CD4-positive, alpha-beta T cell treated with Interleukin-17A for 4 hours (primary cell): ENCODE measurements around the gene GPT2.
A peak's percentile ranks its signal among the peaks of the same experiment; 100 is the strongest.
"Not testable (repeated sequence)": the region's sequence is repeated elsewhere in the genome, so short reads cannot be mapped to it uniquely, and the experiment has no call there.

Source experiments
- DNase-seq: peaks from one replicate; pipeline ENCODE4 v3.0.0-alpha.2; 2020; ENCODE audit warnings: mixed read lengths

GPT2 gene

GRCh38 chr16:46862555-46863447 is 21.4 kb upstream of the GPT2 start:
- no peak for DNase-seq

- DNase-seq = no peak
Observed at GRCh38 chr16:46866286-46866685, 17.9 kb upstream of the GPT2 start.

GRCh38 chr16:46867486-46867885 is 16.7 kb upstream of the GPT2 start:
- not testable (repeated sequence) for DNase-seq

- DNase-seq = not testable (repeated sequence)
Observed at GRCh38 chr16:46868891-46869290, 15.3 kb upstream of the GPT2 start.

GRCh38 chr16:46871597-46871996 is 12.6 kb upstream of the GPT2 start:
- no peak for DNase-seq

- DNase-seq = no peak
Observed at GRCh38 chr16:46873201-46873600, 11.0 kb upstream of the GPT2 start.

- DNase-seq = no peak
Observed at GRCh38 chr16:46875243-46875642, 8.9 kb upstream of the GPT2 start.

GRCh38 chr16:46882304-46882939 is 1.7 kb upstream of the GPT2 start:
- DNase-seq = no peak

- DNase-seq = no peak
Observed at GRCh38 chr16:46882940-46883307, 1.2 kb upstream of the GPT2 start.

GRCh38 chr16:46883353-46883689 is 841 bp upstream of the GPT2 start:
- no peak for DNase-seq

DNA sequence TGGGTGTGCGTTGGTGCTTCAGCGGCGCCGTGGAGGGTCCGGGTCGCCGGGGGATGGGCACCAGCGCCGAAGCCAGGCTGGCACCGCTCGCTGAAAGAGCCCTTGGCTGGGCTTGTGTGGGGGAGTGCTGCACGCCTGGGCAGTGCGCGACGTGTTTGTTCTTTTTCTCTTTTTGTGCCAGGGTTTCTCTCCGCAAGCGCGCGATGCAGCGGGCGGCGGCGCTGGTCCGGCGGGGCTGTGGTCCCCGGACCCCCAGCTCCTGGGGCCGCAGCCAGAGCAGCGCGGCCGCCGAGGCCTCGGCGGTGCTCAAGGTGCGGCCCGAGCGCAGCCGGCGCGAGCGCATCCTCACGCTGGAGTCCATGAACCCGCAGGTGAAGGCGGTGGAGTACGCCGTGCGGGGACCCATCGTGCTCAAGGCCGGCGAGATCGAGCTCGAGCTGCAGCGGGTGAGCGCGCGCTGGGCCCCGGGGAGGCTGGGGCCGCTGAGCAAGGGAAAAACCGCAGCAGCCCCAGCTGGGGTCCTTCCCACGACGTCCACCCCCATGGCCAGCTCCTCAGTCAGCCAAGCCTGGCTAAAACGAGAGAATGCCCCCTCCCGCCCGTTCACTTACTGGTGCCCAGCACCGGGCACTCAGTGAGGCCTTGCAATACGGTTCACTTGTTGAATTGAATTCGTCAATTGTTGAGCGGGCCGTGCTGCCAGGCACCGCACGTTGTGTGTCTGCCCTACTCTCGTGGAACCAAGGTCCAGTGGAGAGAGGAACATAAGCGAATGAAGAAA is 541 bp downstream of the GPT2 start:
- DNase-seq = peak; percentile 32

DNA sequence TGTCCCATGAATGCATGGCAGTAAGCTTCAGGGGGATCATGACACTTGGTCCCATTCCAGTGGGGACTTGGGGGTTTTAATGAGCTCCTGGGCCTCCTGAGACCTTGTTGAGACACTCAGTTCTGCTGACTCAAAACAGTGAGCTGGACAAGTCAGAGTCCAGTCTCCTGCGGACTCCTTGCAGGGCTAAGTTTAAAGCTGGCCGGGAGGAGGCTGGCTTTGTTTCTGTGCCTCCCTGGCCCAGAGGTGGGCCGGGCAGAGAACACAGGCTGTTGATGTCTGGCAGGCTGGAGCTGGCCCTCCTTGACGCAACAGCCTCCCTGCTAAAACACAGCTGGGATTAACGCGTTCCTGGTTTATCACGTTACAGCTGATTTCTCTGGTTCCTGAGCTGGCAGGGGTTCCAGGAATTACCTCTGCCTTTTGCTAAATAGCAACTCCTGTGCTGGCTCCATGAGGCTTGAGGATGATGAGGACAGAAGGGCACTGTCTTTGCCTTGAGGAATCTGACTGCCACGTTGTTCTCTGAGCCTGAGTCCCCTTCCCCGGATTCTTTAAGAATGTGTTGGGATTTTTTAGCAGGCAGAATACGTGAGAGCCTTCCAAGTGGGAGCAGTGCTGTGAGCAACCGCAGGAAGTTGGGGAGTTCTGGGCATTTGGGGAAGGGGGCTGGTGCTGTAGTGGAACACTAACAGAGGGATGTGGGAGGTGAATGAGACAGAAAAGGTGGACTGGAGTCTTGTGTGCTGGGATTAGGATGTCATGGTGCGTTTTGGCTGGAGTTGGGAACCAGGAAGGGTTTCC is 2.0 kb downstream of the GPT2 start:
- no peak for DNase-seq

DNA sequence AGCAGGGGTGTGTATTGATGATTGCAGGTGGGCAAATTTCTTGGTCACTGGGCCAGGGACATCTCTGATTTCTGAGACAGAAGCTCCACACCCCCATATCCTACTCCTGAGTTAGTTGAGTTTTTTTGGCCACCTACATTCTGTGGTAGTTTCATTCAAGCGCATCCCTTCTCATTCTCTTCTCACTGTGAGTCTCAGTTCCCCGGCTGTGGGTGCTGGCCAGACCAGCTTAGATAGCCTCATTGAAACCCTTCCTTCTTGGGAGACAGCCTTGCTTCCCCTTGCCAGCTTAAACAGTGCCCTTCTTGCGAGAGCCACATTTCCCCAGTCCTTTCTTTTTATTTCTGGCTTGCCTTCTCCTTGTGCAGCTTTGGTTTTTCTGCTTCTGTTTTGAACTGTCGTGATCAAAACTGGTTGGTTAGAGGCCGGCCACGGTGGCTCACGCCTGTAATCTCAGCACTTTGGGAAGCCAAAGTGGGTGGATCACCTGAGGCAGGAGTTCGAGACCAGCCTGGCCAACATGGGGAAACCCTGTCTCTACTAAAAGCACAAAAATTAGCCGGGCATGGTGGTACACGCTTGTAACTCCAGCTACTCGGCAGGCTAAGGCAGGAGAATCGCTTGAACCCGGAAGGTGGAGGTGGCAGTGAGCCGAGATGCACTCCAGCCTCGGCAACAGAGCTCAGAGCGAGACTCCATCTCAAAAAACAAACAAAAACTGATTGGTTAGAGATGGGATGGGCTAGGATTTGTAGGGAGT is 2.8 kb downstream of the GPT2 start:
- DNase-seq = no peak

GRCh38 chr16:46887524-46887854 is 3.3 kb downstream of the GPT2 start:
- no peak for DNase-seq

DNA sequence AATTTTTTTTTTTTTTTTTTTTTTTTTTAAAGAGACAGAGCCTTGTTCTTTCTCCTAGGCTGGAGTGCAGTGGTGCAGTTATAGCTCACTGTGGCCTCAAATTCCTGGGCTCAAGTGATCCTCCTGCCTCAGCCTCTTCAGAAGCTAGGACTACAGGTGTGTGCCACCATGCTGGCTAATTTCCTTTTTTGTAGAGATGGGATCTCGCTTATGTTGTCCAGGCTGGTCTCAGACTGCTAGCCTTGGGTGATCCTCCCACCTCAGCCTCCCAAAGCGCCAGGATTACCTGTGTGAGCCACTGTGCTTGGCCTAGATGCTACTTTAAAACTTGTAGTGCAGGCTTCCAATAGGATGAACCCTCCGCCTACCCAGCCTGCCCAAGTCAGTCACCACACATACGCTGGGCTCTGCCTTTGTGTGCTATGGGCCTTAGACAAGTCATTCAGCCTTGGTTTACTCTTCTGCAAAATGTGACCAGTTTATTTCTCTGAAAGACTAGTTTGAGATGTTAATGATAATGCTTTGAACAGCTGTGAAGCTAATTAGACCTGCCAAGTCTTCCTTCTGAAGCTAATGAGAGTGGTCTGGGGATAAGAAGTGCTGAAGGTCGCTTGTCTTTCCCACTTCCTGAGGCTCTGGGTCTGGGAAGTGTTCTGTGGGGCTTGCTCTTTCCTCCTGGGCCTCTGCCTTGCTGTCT is 5.2 kb downstream of the GPT2 start:
- DNase-seq = no peak

DNA sequence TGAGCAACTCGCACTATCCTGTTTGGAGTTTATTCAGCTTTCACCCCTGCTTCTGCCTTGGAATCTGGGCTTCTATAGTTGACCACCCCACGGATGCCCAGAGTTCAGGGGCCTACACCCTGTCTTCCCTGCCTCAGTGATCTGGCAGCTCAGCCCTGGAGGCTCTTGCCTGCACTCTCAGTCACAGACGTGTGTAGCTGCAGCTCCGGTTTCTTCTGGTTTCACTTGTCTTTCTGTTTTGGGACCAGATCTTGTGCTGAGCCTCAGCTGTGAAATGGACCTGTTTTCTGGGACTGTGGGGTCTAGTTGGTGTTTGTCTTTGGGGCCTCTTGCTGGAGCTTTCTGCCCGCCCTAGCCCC is 5.8 kb downstream of the GPT2 start:
- no peak for DNase-seq

- DNase-seq = no peak
Observed at GRCh38 chr16:46891910-46892309, 7.7 kb downstream of the GPT2 start.

GRCh38 chr16:46894036-46894672 is 10.0 kb downstream of the GPT2 start:
- no peak for DNase-seq

- DNase-seq = no peak
Observed at GRCh38 chr16:46895399-46896313, 11.5 kb downstream of the GPT2 start.
